Articular chondrocyte of knee joint (primary cell): ENCODE measurements around the gene PPIP5K1. TPM values are rescaled to one million over a fixed set of nuclear protein-coding genes. Genes with fewer than 3 reads are reported as not detected.

Source experiments
- small RNA-seq: library from RNA; depleted of rRNA; stranded (forward); fragments of <200 nt; gene quantifications from one replicate; pipeline ENCODE3, GENCODE V24; 2012
- total RNA-seq: library from RNA; depleted of rRNA; stranded (reverse); fragments of >200 nt; gene quantifications from 2 replicates; pipeline ENCODE4 v1.2.3, GENCODE V29; 2012

Gene PPIP5K1
- 23.9 and 24.0 TPM in 2 replicates for total RNA-seq

DNA sequence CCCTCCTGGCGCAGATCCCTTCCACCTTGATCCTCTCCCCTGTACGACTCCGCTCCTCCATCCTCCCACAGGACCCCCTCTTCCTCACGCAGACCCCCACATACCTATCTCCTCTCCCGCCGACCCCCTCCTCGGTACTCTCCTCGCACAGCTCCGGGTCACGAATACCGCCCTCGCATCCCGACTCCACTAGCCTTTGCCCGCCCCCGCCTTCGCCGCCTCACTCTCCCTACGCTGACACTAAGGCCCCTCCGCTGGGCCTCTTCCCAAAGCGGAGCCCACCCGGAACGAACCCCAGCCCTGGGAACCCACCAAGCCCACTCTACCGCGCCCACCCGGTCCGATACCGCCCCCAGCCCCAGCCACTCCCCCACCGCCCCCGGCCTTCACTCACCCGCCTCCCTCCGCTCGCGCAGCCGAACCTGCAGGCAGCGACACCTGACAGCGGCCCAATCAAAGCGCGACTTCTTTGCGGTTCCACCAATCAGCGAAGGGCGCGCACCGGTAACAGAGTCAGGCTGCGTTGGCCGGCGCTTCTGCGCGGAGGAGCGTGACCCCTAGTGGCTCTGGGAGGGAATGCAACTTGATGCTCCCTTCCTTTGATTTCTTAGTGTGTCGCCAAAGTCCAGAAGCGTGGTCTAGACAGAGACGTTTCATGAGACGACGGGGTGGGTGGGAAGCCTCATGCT lies at the start of gene PPIP5K1:
PPIP5K1 (minus strand) TSS at position 431 of the 689 bp plus-strand sequence. CDS start 5,704 bp downstream, outside the sequence.

DNA sequence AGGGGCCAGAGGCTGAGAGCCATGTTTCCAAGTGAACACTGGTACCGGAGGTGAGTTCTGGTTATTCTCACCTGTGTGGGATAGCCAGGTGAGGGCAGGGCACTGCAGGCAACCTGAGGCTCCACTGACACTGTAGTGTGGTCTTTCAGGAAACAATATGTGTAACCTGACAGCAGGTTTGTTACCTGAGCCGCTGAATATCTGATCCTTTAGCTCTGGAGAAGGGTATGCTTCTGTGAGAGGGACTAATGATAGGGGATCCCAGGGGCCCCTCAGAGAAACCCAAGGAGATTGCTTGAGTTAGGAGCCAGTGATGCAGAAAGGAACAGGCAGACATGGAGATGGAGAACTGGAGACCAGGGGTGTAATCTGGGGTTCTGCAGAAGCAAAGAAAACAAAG lies 28.7 kb upstream of the PPIP5K1 start, which contains the start of gene STRC:
STRC (minus strand) TSS at position 101 of the 400 bp plus-strand sequence; CDS start at position 23, 78 bp downstream.

GRCh38 chr15:43593328-43594190 lies 3.6 kb upstream of the PPIP5K1 start, which contains the start of gene CKMT1B:
Gene CKMT1B (plus strand): TSS chr15:43594027. CDS start chr15:43594219, 192 bp downstream.

GRCh38 chr15:43517354-43518196 lies 72.4 kb downstream of the PPIP5K1 start, which contains the start of gene MAP1A:
Gene MAP1A (plus strand): TSS chr15:43517608. CDS start chr15:43521474, 3,866 bp downstream.

DNA sequence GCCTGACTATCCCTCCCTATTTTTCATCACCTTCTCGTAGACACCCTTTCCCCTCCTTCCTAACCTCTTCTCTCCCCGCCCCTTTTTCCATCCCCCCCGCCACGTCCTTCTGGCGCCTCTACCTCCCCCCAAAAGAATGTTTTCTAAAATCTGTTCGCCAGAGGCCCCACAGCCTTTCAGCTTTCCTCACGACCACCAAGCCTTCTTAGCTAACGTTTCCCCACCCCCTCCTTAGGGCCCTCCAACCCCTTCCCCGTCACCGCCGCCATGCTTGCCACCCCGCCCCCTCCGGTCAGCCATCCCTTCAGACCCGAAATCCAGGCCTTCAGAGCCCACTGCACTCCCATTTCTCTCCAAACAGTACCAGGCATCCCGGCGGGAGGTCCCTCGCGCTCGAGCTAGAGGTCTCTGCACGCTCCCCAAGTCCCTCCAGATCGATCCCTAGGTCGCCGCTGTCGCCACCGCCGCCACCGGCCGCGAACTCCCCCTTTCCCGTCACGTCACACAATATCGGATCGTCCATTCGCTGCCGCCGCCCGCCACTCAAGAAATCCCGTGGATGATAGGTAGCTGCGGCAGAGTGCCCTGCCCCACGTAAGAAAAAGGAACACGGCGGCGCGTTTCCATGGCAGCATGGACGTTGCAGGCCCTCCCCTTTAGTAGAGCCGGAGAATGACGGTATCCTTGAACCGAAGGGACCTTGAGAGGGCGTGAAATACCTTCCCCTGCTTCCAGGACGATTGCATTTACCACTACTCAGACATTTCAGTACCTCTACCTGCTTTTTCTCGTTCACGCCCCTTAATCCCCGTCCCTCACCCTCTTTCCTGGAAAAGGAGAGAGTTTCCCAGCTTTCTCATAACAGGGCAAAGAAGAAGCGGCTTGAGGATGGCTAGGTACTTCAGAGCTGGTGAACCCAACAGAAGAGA lies 97.1 kb downstream of the PPIP5K1 start, which contains the start of gene TP53BP1:
TP53BP1 (minus strand) TSS at position 484 of the 929 bp plus-strand sequence; CDS start at position 371, 113 bp downstream.

Small RNAs within 50 kb of the gene (small RNA-seq; reads per million reads assigned to genes)
- gene RNU6-554P (not detected), gene RNU6-610P (not detected)

Other genes starting within 250 kb of the PPIP5K1 start
- gene ZSCAN29, start 219.2 kb downstream of the PPIP5K1 start, total RNA-seq = 21.0 and 24.9 TPM in 2 replicates
- 7.6 and 10.5 TPM in 2 replicates for gene TUBGCP4, start 219.1 kb downstream of the PPIP5K1 start, total RNA-seq
- gene TP53BP1, start 97.1 kb downstream of the PPIP5K1 start, total RNA-seq = 86.2 and 86.8 TPM in 2 replicates
- gene MAP1A, start 72.6 kb downstream of the PPIP5K1 start, total RNA-seq = 124 and 126 TPM in 2 replicates
- not detected in 2 replicates for gene CKMT1B, start 3.8 kb upstream of the PPIP5K1 start, total RNA-seq
- 0.26 and 0.32 TPM in 2 replicates for gene STRC, start 28.6 kb upstream of the PPIP5K1 start, total RNA-seq
- 1.5 and 1.8 TPM in 2 replicates for gene CATSPER2, start 58.6 kb upstream of the PPIP5K1 start, total RNA-seq
- gene CKMT1A, start 103.7 kb upstream of the PPIP5K1 start, total RNA-seq = not detected in 2 replicates
- gene PDIA3, start 156.2 kb upstream of the PPIP5K1 start, total RNA-seq = 287 and 297 TPM in 2 replicates
- 3.1 and 6.6 TPM in 2 replicates for gene ELL3, start 186.8 kb upstream of the PPIP5K1 start, total RNA-seq
- gene SERF2, start 202.1 kb upstream of the PPIP5K1 start, total RNA-seq = 291 and 610 TPM in 2 replicates
- gene SERINC4, start 210.0 kb upstream of the PPIP5K1 start, total RNA-seq = 0.13 TPM in 1 of 2 replicates, not detected in the other
- gene HYPK, start 210.4 kb upstream of the PPIP5K1 start, total RNA-seq = 5.5 and 10.7 TPM in 2 replicates
- 23.9 and 32.3 TPM in 2 replicates for gene MFAP1, start 234.5 kb upstream of the PPIP5K1 start, total RNA-seq
- 14.1 and 19.5 TPM in 2 replicates for gene WDR76, start 236.8 kb upstream of the PPIP5K1 start, total RNA-seq